Esophagus (tissue), 2 donors: Measurements from ENCODE around the gene STRADB. TPM values are rescaled to one million over a fixed set of nuclear protein-coding genes. Genes with fewer than 3 reads are reported as not detected.

Source experiments
- H3K27ac ChIP-seq, 2 donors: one replicate each; pipeline ENCODE4 v1.5.1; 2013; ENCODE audit warnings: low read depth in 2 of 2, mild to moderate bottlenecking in 2 of 2, inconsistent platforms in 1 of 2, low read length in 1 of 2, moderate library complexity in 1 of 2
- H3K27me3 ChIP-seq, 2 donors: one replicate each; pipeline ENCODE4 v1.6.1; 2013; ENCODE audit warnings: low read length in 2 of 2, control low read depth in 1 of 2, mild to moderate bottlenecking in 1 of 2; ENCODE audit not compliant: insufficient read depth in 2 of 2, control insufficient read depth in 1 of 2
- H3K36me3 ChIP-seq, 2 donors: one replicate each; pipeline ENCODE4 v1.6.1; 2013; ENCODE audit warnings: low read length in 1 of 2; ENCODE audit not compliant: control insufficient read depth in 2 of 2, insufficient read depth in 2 of 2
- H3K4me1 ChIP-seq, 2 donors: one replicate each; pipeline ENCODE4 v1.6.1; 2013; ENCODE audit warnings: low read length in 1 of 2; ENCODE audit not compliant: control insufficient read depth in 2 of 2, insufficient read depth in 2 of 2
- H3K4me3 ChIP-seq, 2 donors: one replicate each; pipeline ENCODE4 v1.5.1; 2013; ENCODE audit warnings: low read length in 2 of 2, mild to moderate bottlenecking in 2 of 2, low read depth in 1 of 2, moderate library complexity in 1 of 2
- H3K9me3 ChIP-seq, 2 donors: one replicate each; pipeline ENCODE4 v1.6.1; 2013; ENCODE audit warnings: mild to moderate bottlenecking in 2 of 2, low read depth in 1 of 2, low read length in 1 of 2, moderate library complexity in 1 of 2; ENCODE audit not compliant: control insufficient read depth in 2 of 2, insufficient read depth in 1 of 2
- WGBS, 2 donors: extraction: QIAGEN DNeasy Blood & Tissue Kit; methylation state at CpG; one replicate each; pipeline ENCODE4 v1.1.7; 2013; 5-methylcytosine and 5-hydroxymethylcytosine counted together
- polyA plus RNA-seq, 2 donors: library from polyadenylated mRNA; stranded (reverse); fragments of 200-250 nt; gene quantifications; one replicate each; pipeline ENCODE4 v1.2.3, GENCODE V29; 2013
- donor health status: healthy with polysubstance abuse.
- donor health status: Bipolar disorder and iron deficiency.

Gene STRADB, protein sequence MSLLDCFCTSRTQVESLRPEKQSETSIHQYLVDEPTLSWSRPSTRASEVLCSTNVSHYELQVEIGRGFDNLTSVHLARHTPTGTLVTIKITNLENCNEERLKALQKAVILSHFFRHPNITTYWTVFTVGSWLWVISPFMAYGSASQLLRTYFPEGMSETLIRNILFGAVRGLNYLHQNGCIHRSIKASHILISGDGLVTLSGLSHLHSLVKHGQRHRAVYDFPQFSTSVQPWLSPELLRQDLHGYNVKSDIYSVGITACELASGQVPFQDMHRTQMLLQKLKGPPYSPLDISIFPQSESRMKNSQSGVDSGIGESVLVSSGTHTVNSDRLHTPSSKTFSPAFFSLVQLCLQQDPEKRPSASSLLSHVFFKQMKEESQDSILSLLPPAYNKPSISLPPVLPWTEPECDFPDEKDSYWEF
- polyA plus RNA-seq = 10 to 100 TPM in 1 of 2 donors, 1 to 10 TPM in 1; 7.2 to 36.8 TPM

DNA sequence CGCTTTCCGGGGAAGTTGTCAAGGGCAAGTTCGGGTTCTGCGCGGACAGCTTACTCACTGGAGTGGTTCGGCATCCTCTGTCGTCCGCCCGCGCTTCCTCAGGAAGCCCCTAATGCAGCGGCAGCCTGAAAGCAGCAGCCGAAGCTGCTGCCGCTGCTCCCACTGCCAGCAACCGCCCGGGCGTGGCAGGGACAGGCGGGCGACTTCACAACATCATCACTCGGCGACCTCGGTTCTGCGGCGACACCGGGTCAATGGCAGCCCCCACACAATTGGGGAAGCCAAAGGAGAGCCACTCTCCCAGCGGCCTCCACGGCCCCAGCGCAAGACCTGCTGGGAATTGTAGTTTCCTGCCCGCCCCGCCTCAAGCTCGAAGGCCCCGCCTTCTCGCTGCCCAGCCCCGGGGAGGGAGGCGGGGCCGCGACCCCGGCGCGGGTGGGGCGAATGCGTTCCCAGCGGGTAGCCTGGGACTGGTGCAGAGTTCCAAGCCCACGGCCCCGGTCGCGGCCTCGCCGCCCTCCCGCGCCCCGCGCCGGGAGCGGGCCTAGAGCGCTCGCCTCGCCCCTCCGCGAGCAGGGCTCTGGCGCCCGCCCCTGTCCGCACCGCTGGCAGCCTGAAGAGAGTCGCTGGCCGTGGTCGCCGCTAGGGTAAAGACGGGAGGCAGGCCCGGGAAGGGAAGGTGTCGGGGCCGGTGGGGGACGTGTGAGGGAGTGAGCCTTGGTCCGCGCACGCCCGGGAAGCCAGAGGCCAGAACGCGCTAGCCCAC lies at the start of gene STRADB, which contains the start of gene TRAK2:
Gene STRADB, plus strand, starts transcription at position 449 of the 766 bp plus-strand sequence. CDS start 3,101 bp downstream, outside the sequence.
Gene TRAK2, minus strand, starts transcription at position 167 of the 766 bp plus-strand sequence. CDS start 30,951 bp downstream, outside the sequence.
- Histone ChIP-seq H3K4me1 (no peaks in the 10 kb centered on the region), H3K36me3 (peaks cover 0 to 3% of the 10 kb centered on the region in 2 donors), H3K27ac (peak within 1 kb of the TSS; percentile 87 to 90), H3K9me3 (no peaks in the 10 kb centered on the region), H3K4me3 (peak within 1 kb of the TSS; percentile 88 to 93), H3K27me3 (no peaks in the 10 kb centered on the region)
- WGBS, 2 donors = 0 to 1% methylated on average over 69 to 78 of the region's 78 CpGs

DNA sequence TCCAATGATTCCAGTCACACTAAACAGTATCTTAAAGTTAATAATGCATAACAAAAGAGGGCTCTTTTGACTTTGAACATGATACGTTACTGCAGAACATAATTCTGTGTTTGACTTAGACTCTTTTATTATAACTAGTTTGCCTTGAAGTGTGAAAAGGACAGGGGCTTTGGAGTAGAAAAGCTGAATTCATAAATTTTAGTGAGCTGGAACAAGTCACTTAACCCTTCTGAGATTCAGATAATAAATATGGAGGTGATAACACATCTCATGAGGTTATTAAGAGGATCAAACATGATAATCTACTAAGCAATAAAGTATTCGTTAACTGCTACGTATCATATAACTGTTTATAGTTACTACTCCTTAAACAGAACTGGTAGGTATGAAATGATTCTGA lies 49.7 kb upstream of the STRADB start:
- no peaks in the 10 kb centered on the region for H3K27me3 ChIP-seq
- H3K27ac ChIP-seq = no peak overlapping the region
- WGBS, 2 donors = 73 to 89% methylated on average over 3 of the region's 3 CpGs
- no peaks in the 10 kb centered on the region for H3K4me1 ChIP-seq
- H3K9me3 ChIP-seq = no peaks in the 10 kb centered on the region
- no peak overlapping the region for H3K4me3 ChIP-seq
- H3K36me3 ChIP-seq = no peaks in the 10 kb centered on the region

DNA sequence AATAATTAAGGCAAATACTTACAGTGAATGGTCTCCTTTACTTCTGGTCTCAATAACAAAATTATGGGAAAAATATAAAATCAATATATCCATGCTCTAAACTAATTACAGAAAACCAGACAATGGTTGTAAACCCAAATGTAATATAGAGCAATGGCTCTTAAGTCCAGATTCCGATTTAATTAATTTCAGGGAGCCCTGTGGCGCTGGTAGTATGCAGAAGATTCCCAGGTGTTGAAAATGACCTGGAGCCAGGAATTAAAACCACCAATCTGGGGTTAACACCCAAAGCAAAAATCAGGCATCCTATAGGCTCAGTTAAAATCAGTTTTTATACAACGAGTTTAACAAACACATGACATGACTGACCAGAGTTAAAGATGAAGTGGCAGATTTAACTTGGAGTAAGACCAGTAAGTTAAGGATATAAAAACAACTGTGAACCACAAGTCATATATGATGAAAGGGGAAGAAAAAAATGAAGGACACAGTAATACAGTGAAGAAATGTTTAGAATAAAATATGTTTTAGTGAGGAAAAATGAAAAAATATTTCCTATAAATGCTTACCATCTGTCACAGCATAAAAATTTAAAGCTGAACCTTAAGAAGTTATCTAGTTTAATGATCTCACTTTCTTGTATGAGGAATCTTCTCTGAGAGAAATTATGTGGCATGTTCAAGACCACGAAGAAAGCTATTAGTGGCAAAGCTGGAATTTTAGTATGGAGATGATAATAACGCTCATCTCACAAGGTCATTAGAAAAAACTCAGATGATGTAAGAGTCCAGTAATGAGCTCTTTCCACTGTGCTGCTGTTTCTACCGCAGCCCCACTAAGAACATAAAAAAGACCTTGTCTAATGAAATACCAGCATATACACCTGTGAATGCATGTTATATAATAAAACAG lies 48.6 kb upstream of the STRADB start:
- WGBS, 2 donors = 76 to 89% methylated on average over 6 of the region's 6 CpGs

DNA sequence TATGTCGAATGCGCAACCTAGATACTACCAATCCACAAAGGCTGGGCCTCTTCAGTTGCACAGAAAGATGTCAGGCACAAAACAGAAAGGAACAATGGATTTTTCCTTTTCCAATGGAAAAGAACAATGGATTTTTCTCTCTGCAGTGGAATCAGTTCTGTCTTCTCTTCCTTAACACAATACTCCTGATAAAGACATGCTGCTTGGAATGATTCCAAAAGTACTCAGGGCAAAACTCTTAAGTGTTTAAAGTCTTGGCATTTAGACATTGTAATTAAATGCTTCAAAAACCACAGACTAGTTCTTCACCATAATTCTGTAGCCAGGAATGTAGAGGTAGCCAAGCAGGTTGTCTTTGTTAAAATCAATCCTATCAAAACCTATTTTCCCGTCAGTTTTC lies 47.7 kb upstream of the STRADB start:
- H3K4me3 ChIP-seq = no peak overlapping the region
- H3K4me1 ChIP-seq = no peaks in the 10 kb centered on the region
- H3K9me3 ChIP-seq = no peaks in the 10 kb centered on the region
- WGBS, 2 donors = 75 to 78% methylated on average over 3 of the region's 3 CpGs
- no peaks in the 10 kb centered on the region for H3K36me3 ChIP-seq
- no peak overlapping the region for H3K27ac ChIP-seq
- H3K27me3 ChIP-seq = no peaks in the 10 kb centered on the region

More for the DNA sequence above, 48.6 kb upstream of the STRADB start:
- Histone ChIP-seq H3K27ac (no peak overlapping the region), H3K36me3 (no peaks in the 10 kb centered on the region), H3K4me3 (no peak overlapping the region), H3K9me3 (no peaks in the 10 kb centered on the region), H3K4me1 (no peaks in the 10 kb centered on the region), H3K27me3 (no peaks in the 10 kb centered on the region)

DNA sequence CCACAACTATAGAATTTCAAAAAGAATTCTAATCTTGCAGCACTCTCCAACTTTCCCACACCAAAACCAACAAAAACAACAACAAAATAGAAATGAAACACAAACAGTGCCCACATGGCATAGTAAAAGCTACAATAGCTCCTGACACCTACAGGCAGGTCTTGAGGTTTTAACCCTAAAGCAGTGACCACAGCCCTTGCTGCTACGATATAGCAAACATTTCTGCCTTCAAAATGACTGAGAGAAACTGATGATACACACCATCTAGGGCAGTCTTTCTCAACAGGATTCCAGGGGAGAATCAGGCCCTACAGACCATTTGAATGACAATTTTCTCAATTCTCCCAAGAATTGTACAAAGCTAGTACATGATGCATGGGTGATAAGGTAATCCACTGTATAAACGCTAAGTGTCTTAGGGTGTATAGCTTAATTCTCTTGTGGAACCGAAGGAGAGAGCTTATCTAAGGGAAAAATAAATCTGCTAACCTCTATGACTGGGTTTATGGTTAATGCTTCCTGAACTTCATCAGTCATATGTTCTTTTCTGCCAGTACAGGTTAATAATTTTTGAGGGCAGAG lies 46.8 kb upstream of the STRADB start:
- 68 to 82% methylated on average over 3 of the region's 3 CpGs for WGBS, 2 donors
- Histone ChIP-seq H3K36me3 (no peaks in the 10 kb centered on the region), H3K27ac (no peak overlapping the region), H3K9me3 (no peaks in the 10 kb centered on the region), H3K27me3 (no peaks in the 10 kb centered on the region), H3K4me3 (no peak overlapping the region), H3K4me1 (no peaks in the 10 kb centered on the region)

DNA sequence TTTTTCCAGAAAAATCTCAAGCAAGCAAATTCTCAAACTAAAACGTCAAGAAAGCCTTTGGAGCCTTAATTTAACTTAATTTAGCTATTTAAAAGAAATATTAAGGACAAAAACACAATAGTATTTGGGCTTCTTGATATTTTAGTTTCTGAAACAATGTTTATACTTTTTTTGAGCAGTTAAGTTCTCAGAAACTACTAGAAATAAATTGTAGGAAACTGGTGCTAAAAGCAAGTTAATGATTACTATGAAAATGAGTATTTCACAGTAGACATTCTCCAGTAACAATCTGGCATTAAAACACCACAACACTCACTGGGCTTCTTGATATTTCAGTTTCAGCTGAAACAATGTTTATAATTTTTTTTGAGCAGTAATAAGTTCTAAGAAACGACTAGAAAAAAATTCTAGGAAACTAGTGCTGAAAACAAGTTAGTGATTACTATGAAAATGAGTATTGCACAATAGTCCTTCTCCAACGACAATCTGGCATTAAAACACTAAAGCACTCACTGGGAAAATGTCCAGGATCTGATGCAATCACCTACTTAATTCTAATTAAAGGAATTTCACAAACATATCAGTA lies 45.4 kb upstream of the STRADB start:
- Histone ChIP-seq H3K27ac (no peak overlapping the region), H3K36me3 (no peaks in the 10 kb centered on the region), H3K4me3 (peak overlapping the region in 1 of 2 donors; percentile 15), H3K9me3 (no peaks in the 10 kb centered on the region), H3K4me1 (no peaks in the 10 kb centered on the region), H3K27me3 (no peaks in the 10 kb centered on the region)
- 14 to 24% methylated on average over 3 of the region's 3 CpGs for WGBS, 2 donors

DNA sequence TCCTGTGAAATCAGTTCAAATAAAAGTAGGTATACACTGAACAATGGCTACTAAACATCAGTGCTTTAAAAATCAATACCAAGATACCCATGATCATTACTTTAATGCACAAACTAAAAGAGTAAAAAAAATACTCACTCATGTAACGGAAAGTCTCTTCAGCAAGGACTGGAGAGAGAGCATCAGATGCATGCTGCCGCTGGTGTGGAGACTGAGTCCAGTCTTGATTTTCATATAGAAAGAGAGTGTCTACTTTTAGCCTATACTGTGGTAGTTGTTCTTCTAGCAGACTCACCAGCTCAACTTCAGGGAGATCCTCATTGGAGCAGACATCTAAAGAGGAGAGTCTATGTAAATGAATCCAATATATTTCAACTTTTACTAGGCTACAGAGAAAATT lies 44.3 kb upstream of the STRADB start:
- no peak overlapping the region for H3K27ac ChIP-seq

DNA sequence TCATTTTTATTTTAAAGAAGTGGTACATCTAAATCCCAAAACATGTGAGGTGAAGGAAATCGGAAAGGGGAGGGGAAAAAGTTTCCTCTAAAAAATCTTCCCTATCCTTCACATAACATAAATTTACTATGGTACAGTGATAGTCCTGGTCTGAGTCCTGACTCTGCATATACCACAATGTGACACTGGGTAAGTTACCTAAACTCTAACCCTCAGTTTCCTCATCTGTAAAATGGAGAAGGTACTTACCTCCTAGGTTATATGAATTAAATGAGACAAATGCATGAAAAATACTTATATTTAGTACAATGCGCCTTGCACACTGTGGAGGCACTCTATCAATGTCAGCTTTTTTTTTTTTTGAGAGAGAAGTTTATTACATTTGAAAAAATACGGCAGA lies 42.6 kb upstream of the STRADB start:
- Histone ChIP-seq H3K9me3 (no peaks in the 10 kb centered on the region), H3K27ac (no peak overlapping the region), H3K4me3 (no peak overlapping the region), H3K27me3 (no peaks in the 10 kb centered on the region), H3K4me1 (no peaks in the 10 kb centered on the region), H3K36me3 (no peaks in the 10 kb centered on the region)
- 88 to 92% methylated on average over 3 of the region's 3 CpGs for WGBS, 2 donors

More for the DNA sequence above, 44.3 kb upstream of the STRADB start:
- WGBS, 2 donors = 93 to 97% methylated on average over 2 of the region's 2 CpGs
- H3K9me3 ChIP-seq = no peaks in the 10 kb centered on the region
- no peaks in the 10 kb centered on the region for H3K27me3 ChIP-seq
- no peaks in the 10 kb centered on the region for H3K4me1 ChIP-seq
- no peak overlapping the region for H3K4me3 ChIP-seq
- no peaks in the 10 kb centered on the region for H3K36me3 ChIP-seq
